Measurements from ENCODE around the gene ALDH1A2. TPM values are rescaled to one million over a fixed set of nuclear protein-coding genes. Genes with fewer than 3 reads are reported as not detected.

ALDH1A2 gene
- polyA plus RNA-seq, 1 donor from 2014 or later: 0.24 TPM

GRCh38 chr15:57919754-57920153 is 145.8 kb downstream of the ALDH1A2 start:
- Histone ChIP-seq H3K4me3 (ENCODE audit: low read length) (no peak overlapping the region), H3K9me3 (ENCODE audit: low read length) (no peaks in the 10 kb centered on the region), H3K79me2 (replicated peaks; ENCODE audit: insufficient read depth, low read length) (no peaks in the 10 kb centered on the region), H3K36me3 (ENCODE audit: insufficient read depth, low read length) (no peaks in the 10 kb centered on the region), H2AFZ (ENCODE audit: low read depth, low read length) (no peak overlapping the region), H3F3A (ENCODE audit: insufficient read depth, low read length, poor library complexity, severe bottlenecking) (no peaks in the 10 kb centered on the region), H3K27me3 (ENCODE audit: insufficient read depth, low read depth, low read length) (no peaks in the 10 kb centered on the region), H3K9me2 (ENCODE audit: insufficient read depth, low read length) (no peaks in the 10 kb centered on the region), H4K20me1 (ENCODE audit: insufficient read depth) (no peaks in the 10 kb centered on the region), H3K27ac (ENCODE audit: low read length) (no peak overlapping the region), H3K9ac (ENCODE audit: low read length) (no peak overlapping the region), H3K4me2 (ENCODE audit: low read length) (no peak overlapping the region)
- TF ChIP-seq SMC3 (conservative IDR thresholded peaks at IDR 0.05; ENCODE audit: poor library complexity) (no peak), POLR2AphosphoS5 (IDR thresholded peaks at IDR 0.05) (no peak), EP300 (conservative IDR thresholded peaks at IDR 0.05; ENCODE audit: poor library complexity, severe bottlenecking) (no peak), CTCF (IDR thresholded peaks at IDR 0.05; ENCODE audit: poor library complexity, severe bottlenecking) (no peak), MXI1 (conservative IDR thresholded peaks at IDR 0.05; ENCODE audit: poor library complexity, severe bottlenecking) (no peak), REST (IDR thresholded peaks at IDR 0.05; ENCODE audit: borderline replicate concordance) (no peak), EZH2 (IDR thresholded peaks at IDR 0.05; ENCODE audit: borderline replicate concordance, insufficient read depth, low read length, poor library complexity, severe bottlenecking) (no peak), TAF1 (IDR thresholded peaks at IDR 0.05; ENCODE audit: low read depth) (no peak), RAD21 (conservative IDR thresholded peaks at IDR 0.05) (no peak)

- Histone ChIP-seq H3K4me2 (ENCODE audit: low read length) (no peak overlapping the region), H3K36me3 (ENCODE audit: insufficient read depth, low read length) (no peaks in the 10 kb centered on the region), H4K20me1 (ENCODE audit: insufficient read depth) (no peaks in the 10 kb centered on the region), H3F3A (ENCODE audit: insufficient read depth, low read length, poor library complexity, severe bottlenecking) (no peaks in the 10 kb centered on the region), H3K9me3 (ENCODE audit: low read length) (no peaks in the 10 kb centered on the region), H3K9ac (ENCODE audit: low read length) (no peak overlapping the region), H3K9me2 (ENCODE audit: insufficient read depth, low read length) (no peaks in the 10 kb centered on the region), H3K27ac (ENCODE audit: low read length) (no peak overlapping the region), H3K27me3 (ENCODE audit: insufficient read depth, low read depth, low read length) (no peaks in the 10 kb centered on the region), H2AFZ (ENCODE audit: low read depth, low read length) (no peak overlapping the region), H3K4me3 (ENCODE audit: low read length) (no peak overlapping the region), H3K79me2 (replicated peaks; ENCODE audit: insufficient read depth, low read length) (no peaks in the 10 kb centered on the region)
- no peak for TF ChIP-seq POLR2AphosphoS5 (IDR thresholded peaks at IDR 0.05)
- no peak for TF ChIP-seq EZH2 (IDR thresholded peaks at IDR 0.05; ENCODE audit: borderline replicate concordance, insufficient read depth, low read length, poor library complexity, severe bottlenecking)
- no peak for TF ChIP-seq SMC3 (conservative IDR thresholded peaks at IDR 0.05; ENCODE audit: poor library complexity)
- TF ChIP-seq RAD21 (conservative IDR thresholded peaks at IDR 0.05): no peak
- TF ChIP-seq EP300 (conservative IDR thresholded peaks at IDR 0.05; ENCODE audit: poor library complexity, severe bottlenecking): no peak
- TF ChIP-seq MXI1 (conservative IDR thresholded peaks at IDR 0.05; ENCODE audit: poor library complexity, severe bottlenecking): no peak
- no peak for TF ChIP-seq REST (IDR thresholded peaks at IDR 0.05; ENCODE audit: borderline replicate concordance)
- TF ChIP-seq TAF1 (IDR thresholded peaks at IDR 0.05; ENCODE audit: low read depth): no peak
- TF ChIP-seq CTCF (IDR thresholded peaks at IDR 0.05; ENCODE audit: poor library complexity, severe bottlenecking): no peak
Observed at GRCh38 chr15:57917998-57918397, 147.5 kb downstream of the ALDH1A2 start.

All from neural cell (in vitro differentiated cells).